ENCODE measurements around the gene DLGAP4.
"Not testable (repeated sequence)": the region's sequence is repeated elsewhere in the genome, so short reads cannot be mapped to it uniquely, and the experiment has no call there.

The DLGAP4 gene

GRCh38 chr20:36562724-36563123, 256.6 kb downstream of the DLGAP4 start:
- no peak overlapping the region for H3K4me3 Mint-ChIP-seq
- H3K9me3 Mint-ChIP-seq, result no peaks in the 10 kb centered on the region
- peaks cover 15% of the 10 kb centered on the region for H3K36me3 Mint-ChIP-seq (ENCODE audit: low read depth)
- H3K27me3 Mint-ChIP-seq, result no peaks in the 10 kb centered on the region
- peaks cover 3% of the 10 kb centered on the region for H3K4me1 Mint-ChIP-seq (ENCODE audit: low read depth)
- H3K27ac Mint-ChIP-seq, result no peak overlapping the region

- peaks cover 3% of the 10 kb centered on the region for H3K4me1 Mint-ChIP-seq (ENCODE audit: low read depth)
- no peaks in the 10 kb centered on the region for H3K27me3 Mint-ChIP-seq
- no peak overlapping the region for H3K27ac Mint-ChIP-seq
- H3K36me3 Mint-ChIP-seq (ENCODE audit: low read depth), result peaks cover 15% of the 10 kb centered on the region
- no peaks in the 10 kb centered on the region for H3K9me3 Mint-ChIP-seq
- H3K4me3 Mint-ChIP-seq, result no peak overlapping the region
Measured at GRCh38 chr20:36563374-36563773, 257.2 kb downstream of the DLGAP4 start.

GRCh38 chr20:36564078-36564725, 258.1 kb downstream of the DLGAP4 start:
- H3K27ac Mint-ChIP-seq; H3K4me1 Mint-ChIP-seq (ENCODE audit: low read depth); H3K27me3 Mint-ChIP-seq; H3K4me3 Mint-ChIP-seq; H3K9me3 Mint-ChIP-seq: not testable (repeated sequence)
- H3K36me3 Mint-ChIP-seq (ENCODE audit: low read depth), result peaks cover 15% of the 10 kb centered on the region

- H3K9me3 Mint-ChIP-seq; H3K27me3 Mint-ChIP-seq; H3K4me1 Mint-ChIP-seq (ENCODE audit: low read depth); H3K4me3 Mint-ChIP-seq: not testable (repeated sequence)
- Mint-ChIP-seq H3K36me3 (ENCODE audit: low read depth) (peaks cover 15% of the 10 kb centered on the region), H3K27ac (peak overlapping the region; percentile 74)
Measured at GRCh38 chr20:36564726-36565121, 258.6 kb downstream of the DLGAP4 start.

- no peak overlapping the region for H3K4me3 Mint-ChIP-seq
- H3K27me3 Mint-ChIP-seq, result no peaks in the 10 kb centered on the region
- no peak overlapping the region for H3K27ac Mint-ChIP-seq
- H3K4me1 Mint-ChIP-seq (ENCODE audit: low read depth), result peaks cover 3% of the 10 kb centered on the region
- H3K9me3 Mint-ChIP-seq, result no peaks in the 10 kb centered on the region
- peaks cover 15% of the 10 kb centered on the region for H3K36me3 Mint-ChIP-seq (ENCODE audit: low read depth)
Measured at GRCh38 chr20:36565520-36565919, 259.4 kb downstream of the DLGAP4 start.

- Mint-ChIP-seq H3K4me1 (ENCODE audit: low read depth) (peaks cover 22% of the 10 kb centered on the region), H3K27me3 (no peaks in the 10 kb centered on the region), H3K9me3 (no peaks in the 10 kb centered on the region), H3K36me3 (ENCODE audit: low read depth) (peaks cover 16% of the 10 kb centered on the region), H3K4me3 (no peak overlapping the region), H3K27ac (no peak overlapping the region)
Measured at GRCh38 chr20:36569847-36570429, 263.8 kb downstream of the DLGAP4 start.

GRCh38 chr20:36571564-36572504, 265.7 kb downstream of the DLGAP4 start:
- Mint-ChIP-seq H3K36me3 (ENCODE audit: low read depth) (peaks cover 18% of the 10 kb centered on the region), H3K27ac (peak overlapping the region; percentile 98), H3K27me3 (no peaks in the 10 kb centered on the region), H3K9me3 (no peaks in the 10 kb centered on the region), H3K4me1 (ENCODE audit: low read depth) (peaks cover 41% of the 10 kb centered on the region), H3K4me3 (peak overlapping the region; percentile 92)

GRCh38 chr20:36572701-36573102, 266.6 kb downstream of the DLGAP4 start:
- Mint-ChIP-seq H3K36me3 (ENCODE audit: low read depth) (peaks cover 17% of the 10 kb centered on the region), H3K4me1 (ENCODE audit: low read depth) (peaks cover 44% of the 10 kb centered on the region), H3K27me3 (no peaks in the 10 kb centered on the region), H3K9me3 (no peaks in the 10 kb centered on the region), H3K27ac (peak overlapping the region; percentile 98), H3K4me3 (peak overlapping the region; percentile 92)

GRCh38 chr20:36573103-36573797, 267.1 kb downstream of the DLGAP4 start, which contains the start of gene TGIF2:
Gene TGIF2, plus strand, starts transcription at chr20:36573597. Its CDS starts 5,178 bp downstream, at chr20:36578775.
- H3K4me1 Mint-ChIP-seq (ENCODE audit: low read depth), result peaks cover 45% of the 10 kb centered on the region
- H3K27me3 Mint-ChIP-seq, result no peaks in the 10 kb centered on the region
- H3K36me3 Mint-ChIP-seq (ENCODE audit: low read depth), result peaks cover 20% of the 10 kb centered on the region
- no peaks in the 10 kb centered on the region for H3K9me3 Mint-ChIP-seq
- H3K4me3 Mint-ChIP-seq, result peak within 1 kb of the TSS; percentile 98
- H3K27ac Mint-ChIP-seq, result peak within 1 kb of the TSS; percentile 98

- Mint-ChIP-seq H3K27me3 (no peaks in the 10 kb centered on the region), H3K4me1 (ENCODE audit: low read depth) (peaks cover 45% of the 10 kb centered on the region), H3K36me3 (ENCODE audit: low read depth) (peaks cover 24% of the 10 kb centered on the region), H3K4me3 (peak overlapping the region; percentile 98), H3K9me3 (no peaks in the 10 kb centered on the region), H3K27ac (peak overlapping the region; percentile 58)
Measured at GRCh38 chr20:36573798-36574365, 267.7 kb downstream of the DLGAP4 start.

- Mint-ChIP-seq H3K4me3 (peak overlapping the region; percentile 98), H3K36me3 (ENCODE audit: low read depth) (peaks cover 29% of the 10 kb centered on the region), H3K9me3 (no peaks in the 10 kb centered on the region), H3K4me1 (ENCODE audit: low read depth) (peaks cover 45% of the 10 kb centered on the region), H3K27me3 (no peaks in the 10 kb centered on the region), H3K27ac (peak overlapping the region; percentile 97)
Measured at GRCh38 chr20:36574366-36575135, 268.4 kb downstream of the DLGAP4 start.

GRCh38 chr20:36576081-36576445, 269.9 kb downstream of the DLGAP4 start:
- Mint-ChIP-seq H3K4me1 (ENCODE audit: low read depth) (peaks cover 51% of the 10 kb centered on the region), H3K36me3 (ENCODE audit: low read depth) (peaks cover 39% of the 10 kb centered on the region), H3K27me3 (no peaks in the 10 kb centered on the region), H3K27ac (peak overlapping the region; percentile 52), H3K4me3 (peak overlapping the region; percentile 98), H3K9me3 (no peaks in the 10 kb centered on the region)

Measured in stimulated activated naive CD8-positive, alpha-beta T cell treated with anti-CD3 and anti-CD28 coated beads, Interleukin-15, Interleukin-2, amounts not matched to agents 100 ng/mL and 50 ng/mL, for 24 hours (primary cell).